ENCODE measurements around the gene MIF4GD. TPM values are rescaled to one million over a fixed set of nuclear protein-coding genes. Genes with fewer than 3 reads are reported as not detected.
A peak's percentile ranks its signal among the peaks of the same experiment; 100 is the strongest.

MIF4GD gene
- total and polyA plus RNA-seq, 10 of the 15 experiments (the other 5 are each of a cell fraction or from before 2014, with no cell fraction given) = 22.8 to 96.2 (median 60.1) TPM

GRCh38 chr17:75295201-75296158 is 24.4 kb upstream of the MIF4GD start (continued):
- TF ChIP-seq E2F8 (IDR thresholded peaks at IDR 0.05; ENCODE audit: low read depth, partially characterized antibody) (peak; percentile 20), CHD2 (IDR thresholded peaks at IDR 0.05; ENCODE audit: borderline replicate concordance, low read depth, low read length) (peak; percentile 65; the same call in 1 of the 2 replicates), FOS (IDR thresholded peaks at IDR 0.05; ENCODE audit: borderline replicate concordance, extremely low read depth, insufficient read length) (no peak), PRDM15 (CRISPR knock-in tag; IDR thresholded peaks at IDR 0.05) (no peak), ATF3 (IDR thresholded peaks at IDR 0.05; ENCODE audit: borderline replicate concordance, extremely low read depth, low read depth, low read length) (no peak), KLF5 (IDR thresholded peaks at IDR 0.05; ENCODE audit: partially characterized antibody) (peak; percentile 44), ESRRA (IDR thresholded peaks at IDR 0.05; ENCODE audit: low read length) (no peak), ETV6 (conservative IDR thresholded peaks at IDR 0.05 in 1 of 2, IDR thresholded peaks at IDR 0.05 in 1 of 2; ENCODE audit: borderline replicate concordance in 1 of 2, low read depth in 1 of 2) (peak in 1 of 2 experiments; percentile 78; a peak in 1 of 4 replicates), IRF5 (IDR thresholded peaks at IDR 0.05; ENCODE audit: borderline replicate concordance) (no peak)
